Neural progenitor cell (in vitro differentiated cells): ENCODE results near the gene IQSEC3. TPM values are rescaled to one million over a fixed set of nuclear protein-coding genes. Genes with fewer than 3 reads are reported as not detected.

Experiments
- DNase-seq: peaks from one replicate; pipeline ENCODE4 v3.0.0-alpha.2; 2016; ENCODE audit warnings: low spot score
- H2AFZ ChIP-seq: fragments of 200-600 bp; sonication (generic); replicated peaks from 2 replicates; pipeline ENCODE4 v1.6.1; 2016; ENCODE audit warnings: antibody characterized with exemption
- H3F3A ChIP-seq: fragments of 200-600 bp; sonication (generic); 2 replicates; pipeline ENCODE4 v1.6.1; 2016; ENCODE audit warnings: antibody characterized with exemption, low read depth
- H3K27ac ChIP-seq: fragments of 200-600 bp; sonication (generic); 2 replicates; pipeline ENCODE4 v1.5.1; 2016; ENCODE audit warnings: mild to moderate bottlenecking
- H3K27me3 ChIP-seq: fragments of 200-600 bp; sonication (generic); 2 replicates; pipeline ENCODE4 v1.6.1; 2016; ENCODE audit warnings: mild to moderate bottlenecking, moderate library complexity
- H3K36me3 ChIP-seq: fragments of 200-600 bp; sonication (generic); 2 replicates; pipeline ENCODE4 v1.5.1; 2016
- H3K4me1 ChIP-seq: fragments of 200-600 bp; sonication (generic); 2 replicates; pipeline ENCODE4 v1.6.1; 2016; ENCODE audit warnings: mixed run types
- H3K4me2 ChIP-seq: fragments of 200-600 bp; sonication (generic); 2 replicates; pipeline ENCODE4 v1.6.1; 2016
- H3K4me3 ChIP-seq: fragments of 200-600 bp; sonication (generic); 2 replicates; pipeline ENCODE4 v1.5.1; 2016
- H3K79me2 ChIP-seq: fragments of 200-600 bp; sonication (generic); 2 replicates; pipeline ENCODE4 v1.6.1; 2016; ENCODE audit warnings: low read depth
- H3K9ac ChIP-seq: fragments of 200-600 bp; sonication (generic); 2 replicates; pipeline ENCODE4 v1.6.1; 2016
- H3K9me3 ChIP-seq: fragments of 200-600 bp; sonication (generic); 2 replicates; pipeline ENCODE4 v1.5.1; 2016; ENCODE audit warnings: low read depth
- H4K20me1 ChIP-seq: fragments of 200-600 bp; sonication (generic); 2 replicates; pipeline ENCODE4 v1.6.1; 2016; ENCODE audit warnings: low read depth
- H3K27ac Mint-ChIP-seq: 3 replicates; pipeline ENCODE4 v1.8.0; 2021; ENCODE audit warnings: mixed read lengths
- H3K27me3 Mint-ChIP-seq: 2 replicates; pipeline ENCODE4 v1.8.0; 2022; ENCODE audit warnings: low read depth, mild to moderate bottlenecking, inconsistent platforms, moderate library complexity, mixed read lengths; ENCODE audit not compliant: insufficient read depth
- H3K36me3 Mint-ChIP-seq: 3 replicates; pipeline ENCODE4 v1.8.0; 2021; ENCODE audit warnings: mixed read lengths
- H3K4me1 Mint-ChIP-seq: 3 replicates; pipeline ENCODE4 v1.8.0; 2021; ENCODE audit warnings: mixed read lengths
- H3K4me3 Mint-ChIP-seq: 3 replicates; pipeline ENCODE4 v1.8.0; 2021; ENCODE audit warnings: mild to moderate bottlenecking, moderate library complexity, mixed read lengths
- H3K9me3 Mint-ChIP-seq: 3 replicates; pipeline ENCODE4 v1.8.0; 2020; ENCODE audit warnings: mixed read lengths
- CTCF ChIP-seq: fragments of 200-600 bp; sonication (generic); IDR thresholded peaks from 2 replicates; pipeline ENCODE4 v1.5.1; 2017; ENCODE audit warnings: antibody characterized with exemption, mild to moderate bottlenecking
- EZH2 ChIP-seq: fragments of 200-600 bp; sonication (generic); IDR thresholded peaks from 2 replicates; pipeline ENCODE4 v1.6.1; 2017; ENCODE audit warnings: antibody characterized with exemption, mild to moderate bottlenecking, moderate library complexity
- EZH2phosphoT487 ChIP-seq: fragments of 200-600 bp; sonication (generic); IDR thresholded peaks from 2 replicates; pipeline ENCODE4 v1.6.1; 2017; ENCODE audit warnings: antibody characterized with exemption
- total RNA-seq: library from RNA; depleted of rRNA; stranded (reverse); fragments of >200 nt; gene quantifications from 2 replicates; pipeline ENCODE4 v1.2.3, GENCODE V29; 2015; ENCODE audit warnings: low replicate concordance

Gene IQSEC3
- total RNA-seq, 1 donor from 2014 or later: 0.09 TPM

DNA sequence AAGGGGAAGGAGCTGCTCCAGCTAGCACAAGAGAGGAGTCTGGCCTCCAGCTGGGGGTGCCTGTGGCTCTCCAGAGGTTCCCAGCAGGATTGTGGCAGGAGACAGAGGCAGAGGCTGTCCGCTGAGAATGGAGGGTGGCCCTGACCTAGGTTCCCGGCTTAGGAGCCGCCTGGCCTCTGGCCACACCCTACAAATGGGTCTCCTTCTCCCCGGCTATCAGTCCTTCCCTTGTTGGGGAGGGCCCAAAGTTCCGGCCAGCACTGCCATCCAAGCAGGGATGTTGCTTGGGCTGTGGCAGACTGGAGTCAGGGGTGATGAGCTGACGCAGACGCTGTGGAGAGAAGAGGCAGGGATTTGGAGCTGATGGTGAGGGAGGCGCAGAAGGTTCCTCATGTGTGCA, 124.3 kb downstream of the IQSEC3 start:
- Histone ChIP-seq H3K79me2 (no peaks in the 10 kb centered on the region), H4K20me1 (no peaks in the 10 kb centered on the region), H3K36me3 (no peaks in the 10 kb centered on the region), H3K4me1 (no peaks in the 10 kb centered on the region), H3F3A (no peaks in the 10 kb centered on the region), H3K4me2 (no peak overlapping the region), H3K27ac (no peak overlapping the region), H3K27me3 (peaks cover 54% of the 10 kb centered on the region), H2AFZ (no peak overlapping the region), H3K4me3 (no peak overlapping the region), H3K9me3 (no peaks in the 10 kb centered on the region), H3K9ac (no peak overlapping the region)
- Mint-ChIP-seq H3K27me3 (peaks cover 20% of the 10 kb centered on the region), H3K27ac (no peak overlapping the region), H3K4me1 (peaks cover 7% of the 10 kb centered on the region), H3K4me3 (no peak overlapping the region), H3K36me3 (no peaks in the 10 kb centered on the region), H3K9me3 (no peaks in the 10 kb centered on the region)
- TF ChIP-seq EZH2 (no peak), CTCF (no peak), EZH2phosphoT487 (no peak)
- no peak for DNase-seq

GRCh38 chr12:191541-191940, 125.0 kb downstream of the IQSEC3 start:
- no peak for TF ChIP-seq CTCF
- TF ChIP-seq EZH2phosphoT487: no peak
- TF ChIP-seq EZH2: no peak
- no peaks in the 10 kb centered on the region for H3K36me3 Mint-ChIP-seq

DNA sequence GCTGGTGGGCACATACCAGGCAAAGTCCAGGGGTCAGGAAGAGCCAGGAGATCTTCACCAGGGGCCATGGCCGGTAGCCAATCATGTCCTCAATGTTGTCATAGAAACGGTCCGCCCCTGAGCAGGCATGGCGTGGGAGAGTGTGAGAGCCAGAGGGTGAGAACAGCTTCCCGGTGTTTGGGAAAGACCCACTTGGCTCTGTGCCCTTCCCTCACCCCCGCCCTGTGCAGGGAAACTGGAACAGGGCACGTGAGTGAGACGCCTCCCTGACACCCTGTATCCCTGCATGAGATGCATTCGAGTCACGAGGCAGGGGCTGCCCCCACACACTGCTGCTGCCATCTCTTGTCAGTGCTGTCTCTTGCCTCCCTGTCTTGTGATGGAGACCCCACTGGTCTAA, 126.7 kb downstream of the IQSEC3 start:
- Histone ChIP-seq H3K4me3 (no peak overlapping the region), H3K4me2 (no peak overlapping the region), H3K27ac (no peak overlapping the region)

More at GRCh38 chr12:191541-191940, 125.0 kb downstream of the IQSEC3 start:
- Histone ChIP-seq H3K4me1 (no peaks in the 10 kb centered on the region), H3K4me3 (no peak overlapping the region), H3K4me2 (no peak overlapping the region), H3K79me2 (no peaks in the 10 kb centered on the region), H2AFZ (no peak overlapping the region), H3F3A (no peaks in the 10 kb centered on the region), H4K20me1 (no peaks in the 10 kb centered on the region), H3K9me3 (no peaks in the 10 kb centered on the region), H3K27me3 (peaks cover 54% of the 10 kb centered on the region), H3K27ac (no peak overlapping the region), H3K36me3 (no peaks in the 10 kb centered on the region), H3K9ac (no peak overlapping the region)
- H3K27me3 Mint-ChIP-seq: peaks cover 24% of the 10 kb centered on the region
- no peak overlapping the region for H3K27ac Mint-ChIP-seq
- peaks cover 7% of the 10 kb centered on the region for H3K4me1 Mint-ChIP-seq
- H3K9me3 Mint-ChIP-seq: no peaks in the 10 kb centered on the region
- H3K4me3 Mint-ChIP-seq: peak overlapping the region; percentile 49
- no peak for DNase-seq

More for the DNA sequence above, 126.7 kb downstream of the IQSEC3 start:
- H3K4me3 Mint-ChIP-seq: peak overlapping the region; percentile 54
- H3K9me3 ChIP-seq: no peaks in the 10 kb centered on the region
- TF ChIP-seq EZH2phosphoT487: no peak
- no peak for TF ChIP-seq EZH2
- no peak for TF ChIP-seq CTCF
- no peaks in the 10 kb centered on the region for H3F3A ChIP-seq
- H3K36me3 Mint-ChIP-seq: no peaks in the 10 kb centered on the region
- no peaks in the 10 kb centered on the region for H3K79me2 ChIP-seq
- peaks cover 50% of the 10 kb centered on the region for H3K27me3 ChIP-seq
- DNase-seq: no peak
- no peak overlapping the region for H3K27ac Mint-ChIP-seq
- no peak overlapping the region for H3K9ac ChIP-seq
- no peaks in the 10 kb centered on the region for H3K36me3 ChIP-seq
- no peaks in the 10 kb centered on the region for H4K20me1 ChIP-seq
- H3K27me3 Mint-ChIP-seq: peaks cover 21% of the 10 kb centered on the region
- H2AFZ ChIP-seq: no peak overlapping the region
- no peaks in the 10 kb centered on the region for H3K4me1 ChIP-seq
- H3K4me1 Mint-ChIP-seq: peaks cover 7% of the 10 kb centered on the region
- H3K9me3 Mint-ChIP-seq: peaks cover 7% of the 10 kb centered on the region
